H1 (cell line): Measurements from ENCODE around the gene TAS2R13. TPM values are rescaled to one million over a fixed set of nuclear protein-coding genes. Genes with fewer than 3 reads are reported as not detected.

Source experiments
- JUND ChIP-seq: IDR thresholded peaks from 2 replicates; pipeline ENCODE4 v1.6.1; 2011; ENCODE audit warnings: mild to moderate bottlenecking, improper control_type of control experiment, low read length
- SIN3A ChIP-seq, 2 experiments: IDR thresholded peaks in 1 of 2; conservative IDR thresholded peaks in 1 of 2; 2 replicates each; pipeline ENCODE4 v1.6.1; 2011 to 2012; ENCODE audit warnings: low read length in 2 of 2, improper control_type of control experiment in 1 of 2, low read depth in 1 of 2, mild to moderate bottlenecking in 1 of 2
- polyA plus RNA-seq, 7 experiments: library from polyadenylated mRNA; depleted of rRNA in 3 of 7; stranded (reverse) in 5 of 7; unstranded in 2 of 7; fragments of >200 nt in 5 of 7; fragments of 200-250 nt in 2 of 7; gene quantifications; 1 replicate in 5 of 7; 2 replicates in 1 of 7; 4 replicates in 1 of 7; pipeline versions ENCODE4 v1.2.1 to v1.2.3, GENCODE V29; 2011 to 2013; ENCODE audit warnings: missing spikeins in 2 of 7, mixed read lengths in 2 of 7
- total RNA-seq: library from RNA; stranded (reverse); fragmentation: NEBNext Ultra II Directional; extraction: Animal tissue kit (Norgen Biotek cat#: 25700); gene quantifications from 2 replicates; pipeline ENCODE4 v1.2.1, GENCODE V29; 2021

The TAS2R13 gene
- total and polyA plus RNA-seq, 2 of the 8 experiments (the other 6 are each of a cell fraction or from before 2014, with no cell fraction given), result 0.09 to 0.17 TPM

DNA sequence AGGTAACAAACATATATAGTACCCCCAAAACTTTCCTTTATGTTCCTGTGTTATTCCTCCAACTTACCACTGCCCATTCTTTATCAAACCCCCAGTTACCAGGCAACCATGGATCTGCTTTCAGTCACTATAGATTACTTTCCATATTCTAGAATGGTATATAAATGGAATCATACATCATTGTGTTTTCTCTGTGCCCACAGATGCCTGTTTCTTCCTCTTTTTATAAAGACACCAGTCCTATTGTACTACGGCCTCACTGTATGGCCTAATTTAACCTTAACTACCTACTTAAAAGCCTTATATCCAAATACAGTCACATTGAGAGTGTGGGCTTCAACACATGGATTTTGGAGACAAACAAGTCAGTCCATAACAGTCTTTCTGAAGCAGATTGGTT is 27.1 kb upstream of the TAS2R13 start (continued):
- TF ChIP-seq JUND, result no peak
- TF ChIP-seq SIN3A (conservative IDR thresholded peaks at IDR 0.05 in 1 of 2, IDR thresholded peaks at IDR 0.05 in 1 of 2; ENCODE audit: low read depth in 1 of 2, low read length in 2 of 2), result no peak
